HepG2 (cell line): ENCODE data around the gene NUP93. TPM values are rescaled to one million over a fixed set of nuclear protein-coding genes. Genes with fewer than 3 reads are reported as not detected.
A peak's percentile ranks its signal among the peaks of the same experiment; 100 is the strongest.

Source experiments
- CSRNP2 ChIP-seq: sonication (generic); formaldehyde crosslinking; conservative IDR thresholded peaks from 2 replicates; pipeline ENCODE4 v1.8.0; 2022; ENCODE audit warnings: low read depth, missing genetic modification reagents
- HNF1B ChIP-seq: sonication (generic); formaldehyde crosslinking; IDR thresholded peaks from 2 replicates; pipeline ENCODE4 v1.5.1; 2020; ENCODE audit warnings: mild to moderate bottlenecking, moderate library complexity, missing genetic modification reagents
- HNF4A ChIP-seq: sonication (generic); formaldehyde crosslinking; IDR thresholded peaks from 2 replicates; pipeline ENCODE4 v1.4.0; 2020; ENCODE audit warnings: missing genetic modification reagents
- HNRNPUL1 ChIP-seq: fragments of 200-400 bp; formaldehyde crosslinking; IDR thresholded peaks from 2 replicates; pipeline ENCODE4 v1.6.1; 2017; ENCODE audit warnings: low read depth, mild to moderate bottlenecking, low read length, moderate library complexity
- SAP130 ChIP-seq: IDR thresholded peaks from 2 replicates; pipeline ENCODE4 v1.6.1; 2016; ENCODE audit warnings: low read depth
- SP140L ChIP-seq: sonication (generic); formaldehyde crosslinking; IDR thresholded peaks from 2 replicates; pipeline ENCODE4 v1.4.0; 2020; ENCODE audit warnings: missing genetic modification reagents, borderline replicate concordance
- polyA plus RNA-seq, 8 experiments: library from polyadenylated mRNA; depleted of rRNA in 3 of 8; stranded (reverse) in 7 of 8; unstranded in 1 of 8; fragments of >200 nt; fragmentation: Illumina TruSeq in 4 of 8; extraction: Trizol in 4 of 8; gene quantifications; 2 replicates each; pipeline versions ENCODE4 v1.2.1 to v1.2.3, GENCODE V29; 2011 to 2016; ENCODE audit warnings: low read depth in 4 of 8, missing spikeins in 1 of 8, mixed read lengths in 1 of 8; ENCODE audit not compliant: insufficient read depth in 1 of 8
- total RNA-seq, 5 experiments: library from RNA; depleted of rRNA; stranded (reverse); fragments of >200 nt; fragmentation: Illumina TruSeq; extraction: Trizol; gene quantifications; 2 replicates each; pipeline ENCODE4 v1.2.3, GENCODE V29; 2016; ENCODE audit warnings: low read depth in 1 of 5
- TF ChIP-seq, protein P1 (sequence below): sonication (generic); formaldehyde crosslinking; IDR thresholded peaks from 2 replicates; pipeline ENCODE4 v1.5.1; 2020; ENCODE audit warnings: mild to moderate bottlenecking, missing genetic modification reagents, borderline replicate concordance
- TF ChIP-seq, protein P2 (sequence below): sonication (generic); formaldehyde crosslinking; IDR thresholded peaks from 2 replicates; pipeline ENCODE4 v1.5.1; 2020; ENCODE audit warnings: missing genetic modification reagents, mild to moderate bottlenecking, borderline replicate concordance
- TF ChIP-seq, protein P3 (sequence below): sonication (generic); formaldehyde crosslinking; IDR thresholded peaks from 2 replicates; pipeline ENCODE4 v1.5.1; 2020; ENCODE audit warnings: missing genetic modification reagents, mild to moderate bottlenecking, borderline replicate concordance
- TF ChIP-seq, protein P4 (sequence below): sonication (generic); formaldehyde crosslinking; IDR thresholded peaks from 2 replicates; pipeline ENCODE4 v1.4.0; 2020; ENCODE audit warnings: mild to moderate bottlenecking, missing genetic modification reagents
- TF ChIP-seq, protein P5 (sequence below): sonication (generic); formaldehyde crosslinking; IDR thresholded peaks from 2 replicates; pipeline ENCODE4 v1.4.0; 2020; ENCODE audit warnings: missing genetic modification reagents

Gene NUP93
- total and polyA plus RNA-seq, 2 of the 13 experiments (the other 11 are each of a cell fraction or from before 2014, with no cell fraction given) = 58.5 to 140 TPM

DNA sequence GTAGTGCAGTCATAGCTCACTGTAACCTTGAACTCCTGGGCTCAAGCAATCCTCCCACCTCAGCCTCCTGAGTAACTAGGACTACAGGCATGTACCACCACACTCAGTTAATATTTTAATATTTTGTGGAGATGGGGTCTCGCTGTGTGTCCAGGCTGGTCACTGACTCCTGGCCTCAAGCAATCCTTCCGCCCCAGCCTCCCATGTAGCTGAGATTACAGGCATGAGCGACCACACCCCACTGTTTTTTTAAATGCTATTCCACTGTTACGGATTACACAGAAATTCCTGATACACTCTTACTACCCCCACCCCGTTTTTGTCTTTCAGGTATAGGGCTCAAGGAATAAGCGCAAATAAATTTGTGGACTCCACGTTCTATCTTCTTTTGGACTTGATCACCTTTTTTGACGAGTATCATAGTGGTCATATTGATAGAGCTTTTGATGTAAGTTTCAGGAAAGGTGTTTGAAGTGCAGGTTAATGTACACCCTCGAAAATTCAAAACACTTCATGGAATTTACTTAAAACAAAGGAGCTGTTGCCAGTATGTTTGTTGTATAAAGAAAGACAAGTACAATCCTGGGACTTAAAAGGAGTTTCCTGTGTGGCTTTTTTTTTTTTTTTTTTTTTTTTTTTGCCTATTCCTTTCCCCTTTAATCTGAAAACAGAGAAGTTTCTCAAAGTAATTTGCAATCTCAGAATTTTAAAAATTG lies 108.9 kb downstream of the NUP93 start (continued):
- TF ChIP-seq, protein P1, sequence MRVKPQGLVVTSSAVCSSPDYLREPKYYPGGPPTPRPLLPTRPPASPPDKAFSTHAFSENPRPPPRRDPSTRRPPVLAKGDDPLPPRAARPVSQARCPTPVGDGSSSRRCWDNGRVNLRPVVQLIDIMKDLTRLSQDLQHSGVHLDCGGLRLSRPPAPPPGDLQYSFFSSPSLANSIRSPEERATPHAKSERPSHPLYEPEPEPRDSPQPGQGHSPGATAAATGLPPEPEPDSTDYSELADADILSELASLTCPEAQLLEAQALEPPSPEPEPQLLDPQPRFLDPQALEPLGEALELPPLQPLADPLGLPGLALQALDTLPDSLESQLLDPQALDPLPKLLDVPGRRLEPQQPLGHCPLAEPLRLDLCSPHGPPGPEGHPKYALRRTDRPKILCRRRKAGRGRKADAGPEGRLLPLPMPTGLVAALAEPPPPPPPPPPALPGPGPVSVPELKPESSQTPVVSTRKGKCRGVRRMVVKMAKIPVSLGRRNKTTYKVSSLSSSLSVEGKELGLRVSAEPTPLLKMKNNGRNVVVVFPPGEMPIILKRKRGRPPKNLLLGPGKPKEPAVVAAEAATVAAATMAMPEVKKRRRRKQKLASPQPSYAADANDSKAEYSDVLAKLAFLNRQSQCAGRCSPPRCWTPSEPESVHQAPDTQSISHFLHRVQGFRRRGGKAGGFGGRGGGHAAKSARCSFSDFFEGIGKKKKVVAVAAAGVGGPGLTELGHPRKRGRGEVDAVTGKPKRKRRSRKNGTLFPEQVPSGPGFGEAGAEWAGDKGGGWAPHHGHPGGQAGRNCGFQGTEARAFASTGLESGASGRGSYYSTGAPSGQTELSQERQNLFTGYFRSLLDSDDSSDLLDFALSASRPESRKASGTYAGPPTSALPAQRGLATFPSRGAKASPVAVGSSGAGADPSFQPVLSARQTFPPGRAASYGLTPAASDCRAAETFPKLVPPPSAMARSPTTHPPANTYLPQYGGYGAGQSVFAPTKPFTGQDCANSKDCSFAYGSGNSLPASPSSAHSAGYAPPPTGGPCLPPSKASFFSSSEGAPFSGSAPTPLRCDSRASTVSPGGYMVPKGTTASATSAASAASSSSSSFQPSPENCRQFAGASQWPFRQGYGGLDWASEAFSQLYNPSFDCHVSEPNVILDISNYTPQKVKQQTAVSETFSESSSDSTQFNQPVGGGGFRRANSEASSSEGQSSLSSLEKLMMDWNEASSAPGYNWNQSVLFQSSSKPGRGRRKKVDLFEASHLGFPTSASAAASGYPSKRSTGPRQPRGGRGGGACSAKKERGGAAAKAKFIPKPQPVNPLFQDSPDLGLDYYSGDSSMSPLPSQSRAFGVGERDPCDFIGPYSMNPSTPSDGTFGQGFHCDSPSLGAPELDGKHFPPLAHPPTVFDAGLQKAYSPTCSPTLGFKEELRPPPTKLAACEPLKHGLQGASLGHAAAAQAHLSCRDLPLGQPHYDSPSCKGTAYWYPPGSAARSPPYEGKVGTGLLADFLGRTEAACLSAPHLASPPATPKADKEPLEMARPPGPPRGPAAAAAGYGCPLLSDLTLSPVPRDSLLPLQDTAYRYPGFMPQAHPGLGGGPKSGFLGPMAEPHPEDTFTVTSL = peak; percentile 28; the same call in 1 of the 2 replicates
- TF ChIP-seq, protein P2, sequence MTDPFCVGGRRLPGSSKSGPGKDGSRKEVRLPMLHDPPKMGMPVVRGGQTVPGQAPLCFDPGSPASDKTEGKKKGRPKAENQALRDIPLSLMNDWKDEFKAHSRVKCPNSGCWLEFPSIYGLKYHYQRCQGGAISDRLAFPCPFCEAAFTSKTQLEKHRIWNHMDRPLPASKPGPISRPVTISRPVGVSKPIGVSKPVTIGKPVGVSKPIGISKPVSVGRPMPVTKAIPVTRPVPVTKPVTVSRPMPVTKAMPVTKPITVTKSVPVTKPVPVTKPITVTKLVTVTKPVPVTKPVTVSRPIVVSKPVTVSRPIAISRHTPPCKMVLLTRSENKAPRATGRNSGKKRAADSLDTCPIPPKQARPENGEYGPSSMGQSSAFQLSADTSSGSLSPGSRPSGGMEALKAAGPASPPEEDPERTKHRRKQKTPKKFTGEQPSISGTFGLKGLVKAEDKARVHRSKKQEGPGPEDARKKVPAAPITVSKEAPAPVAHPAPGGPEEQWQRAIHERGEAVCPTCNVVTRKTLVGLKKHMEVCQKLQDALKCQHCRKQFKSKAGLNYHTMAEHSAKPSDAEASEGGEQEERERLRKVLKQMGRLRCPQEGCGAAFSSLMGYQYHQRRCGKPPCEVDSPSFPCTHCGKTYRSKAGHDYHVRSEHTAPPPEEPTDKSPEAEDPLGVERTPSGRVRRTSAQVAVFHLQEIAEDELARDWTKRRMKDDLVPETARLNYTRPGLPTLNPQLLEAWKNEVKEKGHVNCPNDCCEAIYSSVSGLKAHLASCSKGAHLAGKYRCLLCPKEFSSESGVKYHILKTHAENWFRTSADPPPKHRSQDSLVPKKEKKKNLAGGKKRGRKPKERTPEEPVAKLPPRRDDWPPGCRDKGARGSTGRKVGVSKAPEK (CRISPR knock-in tag) = no peak
- peak; percentile 49; the same call in 1 of the 2 replicates for TF ChIP-seq SAP130
- no peak for TF ChIP-seq CSRNP2 (CRISPR knock-in tag)
- TF ChIP-seq HNRNPUL1 = no peak
- 0 out of 2 replicates have a peak, but pooled peaks have one; percentile 7 for TF ChIP-seq HNF4A (CRISPR knock-in tag)
- TF ChIP-seq, protein P3, sequence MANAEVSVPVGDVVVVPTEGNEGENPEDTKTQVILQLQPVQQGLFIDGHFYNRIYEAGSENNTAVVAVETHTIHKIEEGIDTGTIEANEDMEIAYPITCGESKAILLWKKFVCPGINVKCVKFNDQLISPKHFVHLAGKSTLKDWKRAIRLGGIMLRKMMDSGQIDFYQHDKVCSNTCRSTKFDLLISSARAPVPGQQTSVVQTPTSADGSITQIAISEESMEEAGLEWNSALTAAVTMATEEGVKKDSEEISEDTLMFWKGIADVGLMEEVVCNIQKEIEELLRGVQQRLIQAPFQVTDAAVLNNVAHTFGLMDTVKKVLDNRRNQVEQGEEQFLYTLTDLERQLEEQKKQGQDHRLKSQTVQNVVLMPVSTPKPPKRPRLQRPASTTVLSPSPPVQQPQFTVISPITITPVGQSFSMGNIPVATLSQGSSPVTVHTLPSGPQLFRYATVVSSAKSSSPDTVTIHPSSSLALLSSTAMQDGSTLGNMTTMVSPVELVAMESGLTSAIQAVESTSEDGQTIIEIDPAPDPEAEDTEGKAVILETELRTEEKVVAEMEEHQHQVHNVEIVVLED (CRISPR knock-in tag) = peak; percentile 27; the same call in 1 of the 2 replicates
- TF ChIP-seq, protein P4, sequence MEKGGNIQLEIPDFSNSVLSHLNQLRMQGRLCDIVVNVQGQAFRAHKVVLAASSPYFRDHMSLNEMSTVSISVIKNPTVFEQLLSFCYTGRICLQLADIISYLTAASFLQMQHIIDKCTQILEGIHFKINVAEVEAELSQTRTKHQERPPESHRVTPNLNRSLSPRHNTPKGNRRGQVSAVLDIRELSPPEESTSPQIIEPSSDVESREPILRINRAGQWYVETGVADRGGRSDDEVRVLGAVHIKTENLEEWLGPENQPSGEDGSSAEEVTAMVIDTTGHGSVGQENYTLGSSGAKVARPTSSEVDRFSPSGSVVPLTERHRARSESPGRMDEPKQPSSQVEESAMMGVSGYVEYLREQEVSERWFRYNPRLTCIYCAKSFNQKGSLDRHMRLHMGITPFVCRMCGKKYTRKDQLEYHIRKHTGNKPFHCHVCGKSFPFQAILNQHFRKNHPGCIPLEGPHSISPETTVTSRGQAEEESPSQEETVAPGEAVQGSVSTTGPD = no peak
- TF ChIP-seq SP140L (CRISPR knock-in tag) = no peak
- TF ChIP-seq, protein P5, sequence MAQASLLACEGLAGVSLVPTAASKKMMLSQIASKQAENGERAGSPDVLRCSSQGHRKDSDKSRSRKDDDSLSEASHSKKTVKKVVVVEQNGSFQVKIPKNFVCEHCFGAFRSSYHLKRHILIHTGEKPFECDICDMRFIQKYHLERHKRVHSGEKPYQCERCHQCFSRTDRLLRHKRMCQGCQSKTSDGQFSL = no peak
- TF ChIP-seq HNF1B (CRISPR knock-in tag) = peak; percentile 59; the same call in 1 of the 2 replicates
